Epithelial cell of proximal tubule (primary cell): ENCODE measurements around the gene SNX8. TPM values are rescaled to one million over a fixed set of nuclear protein-coding genes. Genes with fewer than 3 reads are reported as not detected.

ENCODE experiments used
- DNase-seq: peaks from one replicate; pipeline ENCODE4 v3.0.0-alpha.2; 2011; ENCODE audit warnings: low read depth
- H3K4me3 ChIP-seq: 2 replicates; pipeline ENCODE4 v1.5.1; 2011; ENCODE audit warnings: low read depth, mild to moderate bottlenecking, low read length
- CTCF ChIP-seq: conservative IDR thresholded peaks from 2 replicates; pipeline ENCODE4 v1.5.1; 2012; ENCODE audit warnings: low read depth, mild to moderate bottlenecking, low read length
- total RNA-seq: library from RNA; depleted of rRNA; stranded (reverse); fragments of >200 nt; gene quantifications from 2 replicates; pipeline ENCODE4 v1.2.3, GENCODE V29; 2015

SNX8 gene
- total RNA-seq, 1 donor from 2014 or later: 9.0 TPM

DNA sequence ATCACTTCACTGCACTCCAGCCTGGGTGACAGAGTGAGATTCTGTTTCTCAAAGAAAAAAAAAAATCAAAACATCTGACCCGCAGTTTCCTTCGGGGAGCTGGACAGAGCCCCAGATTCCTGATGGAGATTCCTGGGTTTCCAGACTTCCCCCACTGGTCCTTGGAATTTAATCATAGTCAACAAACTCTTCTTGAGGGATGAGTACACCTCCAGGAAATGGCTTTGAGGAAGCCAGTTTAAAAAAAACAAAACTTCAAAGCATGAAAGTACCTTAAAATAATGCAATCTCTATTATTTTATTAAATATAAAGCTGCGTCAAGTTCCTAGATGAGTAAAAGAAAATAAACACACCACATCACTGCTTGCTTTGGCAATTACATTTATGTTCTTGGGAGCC lies 80.3 kb downstream of the SNX8 start:
- no peak for DNase-seq
- no peak for TF ChIP-seq CTCF
- H3K4me3 ChIP-seq: no peak overlapping the region

GRCh38 chr7:2232766-2233520 lies 81.3 kb downstream of the SNX8 start, which contains the start of gene MAD1L1:
Gene MAD1L1, minus strand, starts transcription at chr7:2232945. Its CDS starts 2,812 bp downstream, at chr7:2230133.
- no peak for TF ChIP-seq CTCF
- DNase-seq: peak; percentile 23
- H3K4me3 ChIP-seq: peak within 1 kb of the TSS; percentile 88

GRCh38 chr7:2231992-2232765 lies 82.1 kb downstream of the SNX8 start:
- no peak for TF ChIP-seq CTCF
- H3K4me3 ChIP-seq: peak overlapping the region; percentile 88
- DNase-seq: no peak

- DNase-seq: no peak
- TF ChIP-seq CTCF: no peak
- no peak overlapping the region for H3K4me3 ChIP-seq
These were observed 83.4 kb downstream of the SNX8 start for GRCh38 chr7:2230882-2231281.

DNA sequence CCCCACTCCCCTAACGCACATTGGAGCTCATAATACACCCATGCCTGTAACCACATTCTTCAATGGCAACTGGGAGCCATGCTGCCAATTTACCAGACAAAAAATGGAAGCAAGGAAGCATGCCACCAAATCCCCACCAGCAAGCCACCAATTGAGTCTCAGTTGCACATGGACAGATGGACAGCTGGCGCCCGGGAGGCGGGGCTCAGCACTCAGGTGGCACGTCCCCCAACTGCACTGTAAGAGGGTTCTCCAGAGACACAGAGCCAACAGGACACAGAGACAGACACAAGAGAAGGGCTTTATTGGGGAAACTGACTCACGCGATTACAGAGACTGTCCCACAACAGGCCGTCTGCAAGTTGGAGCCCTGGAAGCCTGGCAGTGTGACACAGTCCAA lies 84.0 kb downstream of the SNX8 start:
- no peak overlapping the region for H3K4me3 ChIP-seq
- no peak for TF ChIP-seq CTCF
- DNase-seq: no peak

DNA sequence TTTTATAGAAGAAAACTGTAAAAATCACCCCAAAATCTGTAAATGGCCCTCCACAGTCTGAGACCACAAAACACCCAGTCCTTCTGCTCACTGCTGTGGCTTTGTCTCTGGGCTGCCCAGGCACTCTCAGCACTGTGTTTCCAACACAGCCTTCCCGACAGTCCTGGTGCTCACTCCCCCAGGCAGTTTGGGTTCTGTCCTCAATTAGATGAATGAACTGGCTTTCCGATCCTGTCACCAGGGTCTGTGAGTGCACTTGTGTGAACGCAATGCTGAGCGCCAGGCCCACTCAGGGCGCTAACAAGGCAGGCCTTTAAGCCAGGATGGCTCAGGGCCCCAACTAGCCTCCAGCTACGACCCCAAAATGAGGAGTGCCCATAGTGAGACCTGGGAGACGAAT lies 84.8 kb downstream of the SNX8 start:
- DNase-seq: no peak
- no peak for TF ChIP-seq CTCF
- H3K4me3 ChIP-seq: no peak overlapping the region
